Measurements from ENCODE around the gene PPFIA1.

DNA sequence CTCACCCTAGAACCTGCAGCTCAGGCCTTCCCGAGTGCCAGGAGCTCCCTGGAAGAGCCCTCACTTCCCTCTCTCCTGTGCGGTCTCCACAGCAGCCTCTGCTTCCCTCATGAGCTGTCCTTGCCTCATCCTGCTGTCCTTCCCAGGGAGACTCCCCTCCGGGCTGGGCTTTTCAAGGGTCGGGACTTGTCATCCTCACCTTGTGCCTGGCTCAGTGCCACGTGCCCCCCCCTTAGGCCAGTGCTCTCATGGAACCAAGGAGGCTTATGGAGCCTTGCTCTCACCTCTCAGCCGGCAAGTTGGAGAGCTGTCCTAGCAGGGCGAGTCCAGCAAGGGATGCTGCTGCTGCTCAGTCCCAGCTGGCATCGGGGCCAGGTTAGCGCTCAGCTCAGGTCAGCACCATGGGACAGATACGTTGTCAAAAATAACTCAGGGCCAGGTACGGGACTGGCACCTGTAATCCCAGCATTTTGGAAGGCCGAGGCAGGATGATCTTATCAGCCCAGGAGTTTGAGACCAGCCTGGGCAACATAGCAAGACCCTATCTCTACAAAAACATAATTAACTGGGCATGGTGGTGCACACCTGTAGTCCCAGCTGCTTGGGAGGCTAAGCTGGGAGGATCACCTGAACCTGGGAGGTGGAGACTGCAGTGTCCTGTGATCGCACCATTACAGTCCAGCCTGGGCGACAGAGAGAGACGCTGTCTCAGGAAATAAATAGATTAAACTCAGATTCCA lies 141.4 kb downstream of the PPFIA1 start:
- TF ChIP-seq CTCF (conservative IDR thresholded peaks at IDR 0.05 in 1 of 2, IDR thresholded peaks at IDR 0.05 in 1 of 2; ENCODE audit: extremely low read depth in 1 of 2, insufficient read depth in 1 of 2, low read depth in 1 of 2, low read length in 2 of 2), result no peak
- TF ChIP-seq EZH2 (IDR thresholded peaks at IDR 0.05; ENCODE audit: borderline replicate concordance, low read length), result no peak
